ENCODE results near the gene GPR158.

The GPR158 gene

DNA sequence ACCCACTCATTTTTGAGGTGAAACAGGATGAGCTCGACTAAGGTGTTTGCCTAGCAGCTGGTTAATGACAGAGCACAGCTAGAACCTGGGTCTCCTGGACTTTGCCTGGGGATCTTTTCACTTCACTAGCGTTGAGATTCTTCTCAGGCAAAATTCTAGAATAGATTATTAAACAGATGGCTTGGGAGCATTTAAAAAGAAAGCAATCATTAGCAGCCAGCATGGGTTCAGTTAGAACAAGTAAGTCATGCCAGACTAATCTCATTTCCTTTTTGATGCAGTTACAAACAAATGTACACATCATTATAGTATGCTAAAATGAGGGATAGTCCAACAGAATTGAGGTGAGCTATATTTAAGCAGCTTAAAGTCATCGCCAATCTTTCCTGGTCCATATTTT is 467.9 kb downstream of the GPR158 start:
- H3K4me2 ChIP-seq: no peak overlapping the region
- H3K4me3 ChIP-seq (IDR thresholded peaks at IDR 0.05; ENCODE audit: insufficient read depth, low read depth, low read length): no peak overlapping the region
- no peak overlapping the region for H2AFZ ChIP-seq (ENCODE audit: low read depth)
- H3K36me3 ChIP-seq (ENCODE audit: insufficient read depth): no peaks in the 10 kb centered on the region
- H3K27ac ChIP-seq: no peak overlapping the region
- no peaks in the 10 kb centered on the region for H3K79me2 ChIP-seq (ENCODE audit: insufficient read depth, low read depth)
- H3K27me3 ChIP-seq (ENCODE audit: insufficient read depth, low read depth): no peaks in the 10 kb centered on the region
- TF ChIP-seq, protein P1, sequence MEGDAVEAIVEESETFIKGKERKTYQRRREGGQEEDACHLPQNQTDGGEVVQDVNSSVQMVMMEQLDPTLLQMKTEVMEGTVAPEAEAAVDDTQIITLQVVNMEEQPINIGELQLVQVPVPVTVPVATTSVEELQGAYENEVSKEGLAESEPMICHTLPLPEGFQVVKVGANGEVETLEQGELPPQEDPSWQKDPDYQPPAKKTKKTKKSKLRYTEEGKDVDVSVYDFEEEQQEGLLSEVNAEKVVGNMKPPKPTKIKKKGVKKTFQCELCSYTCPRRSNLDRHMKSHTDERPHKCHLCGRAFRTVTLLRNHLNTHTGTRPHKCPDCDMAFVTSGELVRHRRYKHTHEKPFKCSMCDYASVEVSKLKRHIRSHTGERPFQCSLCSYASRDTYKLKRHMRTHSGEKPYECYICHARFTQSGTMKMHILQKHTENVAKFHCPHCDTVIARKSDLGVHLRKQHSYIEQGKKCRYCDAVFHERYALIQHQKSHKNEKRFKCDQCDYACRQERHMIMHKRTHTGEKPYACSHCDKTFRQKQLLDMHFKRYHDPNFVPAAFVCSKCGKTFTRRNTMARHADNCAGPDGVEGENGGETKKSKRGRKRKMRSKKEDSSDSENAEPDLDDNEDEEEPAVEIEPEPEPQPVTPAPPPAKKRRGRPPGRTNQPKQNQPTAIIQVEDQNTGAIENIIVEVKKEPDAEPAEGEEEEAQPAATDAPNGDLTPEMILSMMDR (conservative IDR thresholded peaks at IDR 0.05; ENCODE audit: low read depth, low read length): no peak
- H3K9ac ChIP-seq: no peak overlapping the region
- H3K4me1 ChIP-seq (ENCODE audit: low read depth, poor library complexity, severe bottlenecking): no peaks in the 10 kb centered on the region
- no peaks in the 10 kb centered on the region for H4K20me1 ChIP-seq (ENCODE audit: insufficient read depth)

DNA sequence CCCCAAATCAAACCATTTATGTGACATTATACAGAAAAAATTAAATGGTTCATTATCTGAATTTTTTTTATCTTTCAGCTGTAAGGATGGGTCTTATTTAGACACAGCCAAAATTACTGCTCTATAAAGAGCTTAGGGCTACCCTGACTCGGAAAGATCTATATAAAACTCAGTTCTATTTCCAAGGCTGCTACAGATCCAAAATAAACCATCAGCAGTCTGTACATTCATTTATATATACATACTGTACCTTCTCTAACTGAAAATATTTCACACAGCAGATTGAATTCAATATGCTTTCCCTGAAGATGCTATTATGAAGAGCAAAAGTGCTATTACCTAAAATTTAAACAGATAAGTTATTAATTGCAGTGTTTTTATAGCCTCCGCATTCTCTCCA is 471.6 kb downstream of the GPR158 start:
- Histone ChIP-seq H3K4me1 (ENCODE audit: low read depth, poor library complexity, severe bottlenecking) (no peaks in the 10 kb centered on the region), H4K20me1 (ENCODE audit: insufficient read depth) (no peaks in the 10 kb centered on the region), H3K27ac (no peak overlapping the region), H3K79me2 (ENCODE audit: insufficient read depth, low read depth) (no peaks in the 10 kb centered on the region), H3K36me3 (ENCODE audit: insufficient read depth) (no peaks in the 10 kb centered on the region), H3K4me3 (IDR thresholded peaks at IDR 0.05; ENCODE audit: insufficient read depth, low read depth, low read length) (no peak overlapping the region), H3K27me3 (ENCODE audit: insufficient read depth, low read depth) (no peaks in the 10 kb centered on the region), H3K4me2 (no peak overlapping the region), H2AFZ (ENCODE audit: low read depth) (no peak overlapping the region), H3K9ac (no peak overlapping the region)
- TF ChIP-seq, protein P1 (conservative IDR thresholded peaks at IDR 0.05; ENCODE audit: low read depth, low read length): no peak

- TF ChIP-seq, protein P1 (conservative IDR thresholded peaks at IDR 0.05; ENCODE audit: low read depth, low read length): no peak
- no peak overlapping the region for H2AFZ ChIP-seq (ENCODE audit: low read depth)
These were observed 476.7 kb downstream of the GPR158 start for GRCh38 chr10:25651534-25651933.

More at GRCh38 chr10:25651534-25651933, 476.7 kb downstream of the GPR158 start:
- H3K4me1 ChIP-seq (ENCODE audit: low read depth, poor library complexity, severe bottlenecking): no peaks in the 10 kb centered on the region
- H3K4me2 ChIP-seq: no peak overlapping the region
- H3K79me2 ChIP-seq (ENCODE audit: insufficient read depth, low read depth): no peaks in the 10 kb centered on the region
- no peak overlapping the region for H3K27ac ChIP-seq
- H3K27me3 ChIP-seq (ENCODE audit: insufficient read depth, low read depth): no peaks in the 10 kb centered on the region
- H3K36me3 ChIP-seq (ENCODE audit: insufficient read depth): no peaks in the 10 kb centered on the region
- H3K4me3 ChIP-seq (IDR thresholded peaks at IDR 0.05; ENCODE audit: insufficient read depth, low read depth, low read length): no peak overlapping the region
- H4K20me1 ChIP-seq (ENCODE audit: insufficient read depth): no peaks in the 10 kb centered on the region
- no peak overlapping the region for H3K9ac ChIP-seq
